ENCODE results near the gene DAAM2.

DNA sequence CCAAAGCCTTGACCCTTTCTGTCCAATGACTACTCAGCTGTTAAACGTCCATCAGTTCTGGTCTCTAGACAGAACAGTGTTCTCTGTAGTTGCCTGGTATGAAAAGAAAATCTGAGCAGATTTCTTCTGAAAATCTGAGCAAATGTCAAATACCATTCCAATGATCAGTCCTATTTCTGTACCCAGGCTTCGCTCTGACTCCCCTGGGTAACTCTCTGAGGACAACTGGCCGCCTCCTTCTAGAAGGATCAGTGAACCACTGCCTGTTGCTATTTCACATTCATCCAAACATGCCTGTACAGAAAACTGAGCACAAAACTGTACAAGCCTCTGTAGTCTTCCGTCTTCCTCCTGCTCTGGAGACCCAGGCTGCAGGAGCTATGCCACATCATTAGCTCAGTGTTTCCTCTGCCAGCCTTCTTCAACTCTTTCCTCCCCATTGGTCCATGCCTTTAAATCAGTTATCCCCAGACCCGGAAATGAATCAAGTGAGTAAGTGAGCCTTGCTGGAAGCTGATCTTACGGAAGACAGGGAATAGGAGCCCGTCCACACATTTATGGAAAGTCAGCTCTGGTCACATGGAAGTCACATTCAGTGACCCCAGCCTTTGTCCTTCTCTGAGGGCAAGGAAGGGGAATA is 63.3 kb downstream of the DAAM2 start:
- TF ChIP-seq, protein P1, sequence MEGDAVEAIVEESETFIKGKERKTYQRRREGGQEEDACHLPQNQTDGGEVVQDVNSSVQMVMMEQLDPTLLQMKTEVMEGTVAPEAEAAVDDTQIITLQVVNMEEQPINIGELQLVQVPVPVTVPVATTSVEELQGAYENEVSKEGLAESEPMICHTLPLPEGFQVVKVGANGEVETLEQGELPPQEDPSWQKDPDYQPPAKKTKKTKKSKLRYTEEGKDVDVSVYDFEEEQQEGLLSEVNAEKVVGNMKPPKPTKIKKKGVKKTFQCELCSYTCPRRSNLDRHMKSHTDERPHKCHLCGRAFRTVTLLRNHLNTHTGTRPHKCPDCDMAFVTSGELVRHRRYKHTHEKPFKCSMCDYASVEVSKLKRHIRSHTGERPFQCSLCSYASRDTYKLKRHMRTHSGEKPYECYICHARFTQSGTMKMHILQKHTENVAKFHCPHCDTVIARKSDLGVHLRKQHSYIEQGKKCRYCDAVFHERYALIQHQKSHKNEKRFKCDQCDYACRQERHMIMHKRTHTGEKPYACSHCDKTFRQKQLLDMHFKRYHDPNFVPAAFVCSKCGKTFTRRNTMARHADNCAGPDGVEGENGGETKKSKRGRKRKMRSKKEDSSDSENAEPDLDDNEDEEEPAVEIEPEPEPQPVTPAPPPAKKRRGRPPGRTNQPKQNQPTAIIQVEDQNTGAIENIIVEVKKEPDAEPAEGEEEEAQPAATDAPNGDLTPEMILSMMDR (conservative IDR thresholded peaks at IDR 0.05; ENCODE audit: low read length), result no peak
- no peak for TF ChIP-seq EZH2phosphoT487 (IDR thresholded peaks at IDR 0.05; ENCODE audit: borderline replicate concordance, low read depth, low read length)

Measured in OCI-LY7 (cell line).